Endothelial cell of umbilical vein (primary cell): Measurements from ENCODE around the gene NKD1.

Source experiments
- CTCF ChIP-seq, 2 donors: IDR thresholded peaks; 1 replicate in 1 of 2; 2 replicates in 1 of 2; pipeline ENCODE4 v1.5.1; 2011; ENCODE audit warnings: low read length in 2 of 2, mild to moderate bottlenecking in 2 of 2, moderate library complexity in 2 of 2, control low read depth in 1 of 2, inconsistent platforms in 1 of 2, low read depth in 1 of 2; ENCODE audit not compliant: insufficient read depth in 1 of 2; ENCODE audit errors: extremely low read depth in 1 of 2
- POLR2A ChIP-seq: IDR thresholded peaks from 2 replicates; pipeline ENCODE4 v1.6.1; 2012; ENCODE audit warnings: low read depth, mild to moderate bottlenecking, control low read depth, low read length
- POLR2AphosphoS5 ChIP-seq: IDR thresholded peaks from 2 replicates; pipeline ENCODE4 v1.6.1; 2012; ENCODE audit warnings: low read depth, mild to moderate bottlenecking, control low read depth, low read length, moderate library complexity; ENCODE audit not compliant: insufficient read depth

GRCh38 chr16:50640919-50641817, 93.0 kb downstream of the NKD1 start:
- TF ChIP-seq CTCF (IDR thresholded peaks at IDR 0.05; ENCODE audit: extremely low read depth in 1 of 2, insufficient read depth in 1 of 2, low read depth in 1 of 2, low read length in 2 of 2) (no peak), POLR2A (no peak), POLR2AphosphoS5 (no peak)
